Trophoblast cell (in vitro differentiated cells and primary cell): ENCODE measurements around the gene PTPRJ.

Experiments used
- DNase-seq, 2 donors: peaks; one replicate each; pipeline ENCODE4 v3.0.0-alpha.2; 2016
- H2AFZ ChIP-seq: 2 replicates; pipeline ENCODE4 v1.6.1; 2013; ENCODE audit warnings: low read length, moderate library complexity, mild to moderate bottlenecking; ENCODE audit not compliant: insufficient read depth, poor library complexity
- H2AK5ac ChIP-seq: 2 replicates; pipeline ENCODE4 v1.6.1; 2013; ENCODE audit warnings: mild to moderate bottlenecking, low read length
- H2BK120ac ChIP-seq: 2 replicates; pipeline ENCODE4 v1.6.1; 2013; ENCODE audit warnings: low read length, mild to moderate bottlenecking, moderate library complexity; ENCODE audit not compliant: insufficient read depth, poor library complexity
- H2BK12ac ChIP-seq: 2 replicates; pipeline ENCODE4 v1.6.1; 2013; ENCODE audit warnings: mild to moderate bottlenecking, low read length, moderate library complexity
- H2BK5ac ChIP-seq: 2 replicates; pipeline ENCODE4 v1.6.1; 2013; ENCODE audit warnings: low read length, low read depth, moderate library complexity, mild to moderate bottlenecking; ENCODE audit not compliant: poor library complexity
- H3K14ac ChIP-seq: 2 replicates; pipeline ENCODE4 v1.6.1; 2013; ENCODE audit warnings: mild to moderate bottlenecking, low read length
- H3K18ac ChIP-seq: 2 replicates; pipeline ENCODE4 v1.6.1; 2013; ENCODE audit warnings: mild to moderate bottlenecking, low read length
- H3K23ac ChIP-seq: 2 replicates; pipeline ENCODE4 v1.6.1; 2013; ENCODE audit warnings: low read length
- H3K27ac ChIP-seq: 2 replicates; pipeline ENCODE4 v1.5.1; 2013; ENCODE audit warnings: low read depth, mild to moderate bottlenecking, inconsistent platforms, low read length, moderate library complexity
- H3K27me3 ChIP-seq: 2 replicates; pipeline ENCODE4 v1.6.1; 2013; ENCODE audit warnings: inconsistent platforms, mild to moderate bottlenecking, low read length, moderate library complexity; ENCODE audit not compliant: insufficient read depth
- H3K36me3 ChIP-seq, 2 experiments: 1 replicate in 1 of 2; 2 replicates in 1 of 2; pipeline ENCODE4 v1.6.1; 2013; ENCODE audit warnings: low read length in 2 of 2, mild to moderate bottlenecking in 2 of 2, moderate library complexity in 1 of 2; ENCODE audit not compliant: insufficient read depth in 2 of 2, control insufficient read depth in 1 of 2
- H3K4ac ChIP-seq: 2 replicates; pipeline ENCODE4 v1.6.1; 2013; ENCODE audit warnings: low read depth, mild to moderate bottlenecking, low read length, moderate library complexity
- H3K4me1 ChIP-seq, 2 experiments: 1 replicate in 1 of 2; 2 replicates in 1 of 2; pipeline ENCODE4 v1.6.1; 2013; ENCODE audit warnings: low read length in 2 of 2, mild to moderate bottlenecking in 2 of 2, moderate library complexity in 1 of 2; ENCODE audit not compliant: insufficient read depth in 2 of 2, control insufficient read depth in 1 of 2
- H3K4me2 ChIP-seq: 2 replicates; pipeline ENCODE4 v1.6.1; 2013; ENCODE audit warnings: inconsistent platforms, mild to moderate bottlenecking, low read length, moderate library complexity
- H3K4me3 ChIP-seq: 2 replicates; pipeline ENCODE4 v1.5.1; 2013; ENCODE audit warnings: mild to moderate bottlenecking, low read depth, low read length, inconsistent platforms
- H3K79me1 ChIP-seq: one replicate; pipeline ENCODE4 v1.6.1; 2013; ENCODE audit warnings: low read length
- H3K79me2 ChIP-seq: 2 replicates; pipeline ENCODE4 v1.6.1; 2013; ENCODE audit warnings: low read length, mild to moderate bottlenecking; ENCODE audit not compliant: control insufficient read depth, insufficient read depth, poor library complexity
- H3K9ac ChIP-seq: 2 replicates; pipeline ENCODE4 v1.6.1; 2013; ENCODE audit warnings: mild to moderate bottlenecking, low read length
- H3K9me3 ChIP-seq: 2 replicates; pipeline ENCODE4 v1.6.1; 2013; ENCODE audit warnings: low read depth, mild to moderate bottlenecking, control low read depth, inconsistent platforms, low read length; ENCODE audit not compliant: insufficient read depth
- H4K12ac ChIP-seq: 2 replicates; pipeline ENCODE4 v1.6.1; 2013; ENCODE audit warnings: low read depth, mild to moderate bottlenecking, low read length, moderate library complexity
- H4K8ac ChIP-seq: 2 replicates; pipeline ENCODE4 v1.6.1; 2013; ENCODE audit warnings: low read depth, mild to moderate bottlenecking, low read length, moderate library complexity
- H4K91ac ChIP-seq: one replicate; pipeline ENCODE4 v1.6.1; 2013; ENCODE audit warnings: low read depth, mild to moderate bottlenecking, low read length, moderate library complexity
- WGBS: extraction: QIAGEN DNeasy Blood & Tissue Kit; methylation state at CpG from one replicate; pipeline ENCODE4 v1.1.7; 2013; ENCODE audit warnings: missing lambda C conversion rate; ENCODE audit not compliant: insufficient read length, insufficient coverage; ENCODE audit errors: extremely low coverage; 5-methylcytosine and 5-hydroxymethylcytosine counted together

PTPRJ gene

DNA sequence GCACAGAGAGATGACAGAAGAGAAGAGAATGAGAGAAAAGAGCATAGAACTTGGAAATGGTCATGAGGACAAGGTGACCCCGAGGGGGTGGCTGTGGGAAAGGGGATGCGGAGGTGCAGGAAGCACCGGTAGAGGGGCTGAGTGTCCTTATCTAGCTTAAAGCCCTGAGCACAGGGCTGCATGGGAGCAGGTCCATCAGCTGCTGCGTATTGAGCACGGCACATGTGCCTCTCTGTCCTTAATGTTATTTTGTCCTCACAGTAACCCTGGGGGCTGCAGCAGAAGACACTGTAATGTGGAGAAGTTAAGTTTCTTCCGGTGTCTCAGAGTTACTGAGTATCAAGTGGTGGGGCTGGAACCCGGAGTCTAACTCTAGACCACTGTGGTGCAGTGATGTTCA lies 141.9 kb downstream of the PTPRJ start:
- Histone ChIP-seq H3K4me1 (no peaks in the 10 kb centered on the region), H2BK120ac (no peak overlapping the region), H2AFZ (no peak overlapping the region), H3K4ac (no peak overlapping the region), H3K18ac (no peak overlapping the region), H3K27me3 (no peaks in the 10 kb centered on the region), H3K36me3 (no peaks in the 10 kb centered on the region), H3K27ac (no peak overlapping the region), H3K79me2 (no peaks in the 10 kb centered on the region), H2AK5ac (no peak overlapping the region), H4K91ac (no peak overlapping the region), H3K4me2 (no peak overlapping the region), H3K9ac (no peak overlapping the region), H2BK5ac (no peak overlapping the region), H3K14ac (no peak overlapping the region), H3K9me3 (no peaks in the 10 kb centered on the region), H4K8ac (no peak overlapping the region), H3K79me1 (no peaks in the 10 kb centered on the region), H4K12ac (no peak overlapping the region), H3K23ac (no peak overlapping the region), H3K4me3 (no peak overlapping the region), H2BK12ac (no peak overlapping the region)
- DNase-seq = no peak
- WGBS = no CpG with 5 or more reads among the region's 7 CpGs

DNA sequence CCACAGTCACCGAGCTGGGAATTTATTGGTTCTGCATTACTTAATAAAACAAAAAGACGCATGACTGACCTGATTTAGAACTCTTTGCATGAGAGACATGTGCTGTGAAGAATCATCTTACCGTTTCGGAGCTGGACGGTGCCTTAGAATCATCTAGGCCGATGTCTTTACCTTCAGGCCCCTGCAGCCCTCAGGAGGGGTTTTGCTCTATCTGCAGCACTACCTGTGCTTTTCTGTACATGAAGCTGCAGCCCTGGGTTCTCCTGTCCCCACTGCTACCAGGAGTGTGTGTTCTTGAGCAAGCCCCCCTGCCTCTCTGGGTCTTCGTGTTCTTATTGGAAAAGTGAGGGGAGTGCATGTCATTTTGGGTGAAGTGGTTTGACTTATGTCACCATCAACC lies 142.3 kb downstream of the PTPRJ start:
- H2BK120ac ChIP-seq = no peak overlapping the region
- H3K14ac ChIP-seq = no peak overlapping the region
- H3K18ac ChIP-seq = no peak overlapping the region
- no CpG with 5 or more reads among the region's 7 CpGs for WGBS
- H2BK12ac ChIP-seq = no peak overlapping the region
- no peak overlapping the region for H3K27ac ChIP-seq
- H3K4me1 ChIP-seq = no peaks in the 10 kb centered on the region
- H4K12ac ChIP-seq = no peak overlapping the region
- no peak overlapping the region for H2AFZ ChIP-seq
- H3K79me2 ChIP-seq = no peaks in the 10 kb centered on the region
- no peak overlapping the region for H3K9ac ChIP-seq
- no peak overlapping the region for H3K23ac ChIP-seq
- no peaks in the 10 kb centered on the region for H3K27me3 ChIP-seq
- no peak overlapping the region for H3K4me2 ChIP-seq
- no peaks in the 10 kb centered on the region for H3K79me1 ChIP-seq
- H3K9me3 ChIP-seq = no peaks in the 10 kb centered on the region
- no peak overlapping the region for H4K8ac ChIP-seq
- H2AK5ac ChIP-seq = no peak overlapping the region
- no peak overlapping the region for H3K4ac ChIP-seq
- no peak overlapping the region for H4K91ac ChIP-seq
- H2BK5ac ChIP-seq = no peak overlapping the region
- no peak overlapping the region for H3K4me3 ChIP-seq
- no peaks in the 10 kb centered on the region for H3K36me3 ChIP-seq
- DNase-seq = no peak

DNA sequence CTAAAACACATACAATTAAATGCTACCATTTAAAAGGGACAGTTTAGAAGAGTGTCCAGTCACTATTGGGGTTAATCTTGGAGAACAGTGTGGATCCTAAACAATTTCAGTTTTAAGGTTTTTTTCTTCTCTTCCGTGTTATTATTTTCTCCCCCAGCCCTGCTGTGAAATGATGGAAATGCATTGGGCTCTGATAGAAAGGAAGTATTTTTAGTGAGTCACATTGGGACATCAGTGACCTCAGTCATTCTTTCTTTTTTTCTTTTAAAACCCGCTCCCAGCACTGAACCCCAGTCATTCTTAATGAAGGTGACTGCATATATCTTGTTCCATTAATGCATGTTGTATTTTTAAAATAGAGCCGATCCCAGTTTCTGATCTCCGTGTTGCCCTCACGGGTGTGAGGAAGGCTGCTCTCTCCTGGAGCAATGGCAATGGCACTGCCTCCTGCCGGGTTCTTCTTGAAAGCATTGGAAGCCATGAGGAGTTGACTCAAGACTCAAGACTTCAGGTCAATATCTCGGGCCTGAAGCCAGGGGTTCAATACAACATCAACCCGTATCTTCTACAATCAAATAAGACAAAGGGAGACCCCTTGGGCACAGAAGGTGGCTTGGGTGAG lies 143.0 kb downstream of the PTPRJ start:
- no peak overlapping the region for H3K4me2 ChIP-seq
- H4K12ac ChIP-seq = no peak overlapping the region
- H2BK120ac ChIP-seq = no peak overlapping the region
- no peaks in the 10 kb centered on the region for H3K4me1 ChIP-seq
- peaks cover 3% of the 10 kb centered on the region in 2 experiments for H3K36me3 ChIP-seq
- H3K79me2 ChIP-seq = no peaks in the 10 kb centered on the region
- no peak overlapping the region for H2AK5ac ChIP-seq
- H3K27me3 ChIP-seq = no peaks in the 10 kb centered on the region
- no peak overlapping the region for H2AFZ ChIP-seq
- no peak overlapping the region for H2BK5ac ChIP-seq
- no peak overlapping the region for H3K23ac ChIP-seq
- H3K4me3 ChIP-seq = no peak overlapping the region
- DNase-seq = no peak
- no peak overlapping the region for H4K8ac ChIP-seq
- H3K14ac ChIP-seq = no peak overlapping the region
- WGBS = no CpG with 5 or more reads among the region's 8 CpGs
- no peak overlapping the region for H3K18ac ChIP-seq
- H3K9ac ChIP-seq = no peak overlapping the region
- H3K79me1 ChIP-seq = no peaks in the 10 kb centered on the region
- no peak overlapping the region for H4K91ac ChIP-seq
- H3K4ac ChIP-seq = no peak overlapping the region
- no peaks in the 10 kb centered on the region for H3K9me3 ChIP-seq
- no peak overlapping the region for H2BK12ac ChIP-seq
- H3K27ac ChIP-seq = no peak overlapping the region

DNA sequence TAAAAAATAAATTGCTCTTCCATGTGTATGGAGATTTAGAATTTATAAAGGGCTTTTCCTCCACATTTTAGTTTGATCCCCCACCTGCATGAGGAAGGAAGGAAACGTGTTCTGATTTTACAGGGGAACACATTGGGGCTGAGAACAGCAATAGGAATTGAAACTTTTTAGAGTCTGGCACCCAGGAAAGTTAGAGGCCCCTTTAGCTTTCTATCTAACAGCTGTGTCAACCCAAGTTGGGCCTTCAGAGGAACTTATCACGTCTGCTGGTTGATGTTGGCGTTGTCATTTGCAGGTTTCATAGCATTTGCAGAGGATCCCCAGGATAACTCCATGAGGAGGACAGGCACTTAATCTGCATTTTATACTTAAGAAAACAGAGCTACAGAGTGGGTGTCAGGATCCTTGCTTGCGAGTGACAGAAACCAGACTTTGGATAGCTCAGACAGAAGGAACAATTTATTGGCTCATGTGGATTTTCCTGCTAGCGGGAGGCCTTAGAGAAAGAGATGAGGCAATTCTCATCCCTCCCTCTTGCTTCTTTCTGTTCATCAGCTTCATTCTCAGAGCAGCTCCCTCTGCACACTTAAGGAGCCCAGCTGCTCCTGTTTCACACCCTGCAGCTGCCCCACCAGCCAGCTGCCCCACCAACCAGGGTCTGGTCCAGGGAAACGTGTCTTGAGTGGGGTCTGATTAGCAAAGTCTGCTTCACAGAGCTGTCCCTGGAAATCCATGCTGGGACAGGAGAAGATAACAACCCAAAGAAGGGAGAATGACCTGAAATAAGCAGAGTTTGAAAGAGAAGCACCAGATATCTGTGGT lies 143.8 kb downstream of the PTPRJ start:
- Histone ChIP-seq H2BK120ac (no peak overlapping the region), H3K4me1 (no peaks in the 10 kb centered on the region), H4K12ac (no peak overlapping the region), H2AK5ac (no peak overlapping the region), H2BK5ac (no peak overlapping the region), H3K27ac (no peak overlapping the region), H3K4me2 (no peak overlapping the region), H3K36me3 (peaks cover 3% of the 10 kb centered on the region in 2 experiments), H4K8ac (no peak overlapping the region), H3K23ac (no peak overlapping the region), H3K4ac (no peak overlapping the region), H3K18ac (no peak overlapping the region), H2AFZ (no peak overlapping the region), H3K79me2 (no peaks in the 10 kb centered on the region), H3K4me3 (no peak overlapping the region), H3K9me3 (no peaks in the 10 kb centered on the region), H4K91ac (no peak overlapping the region), H3K27me3 (no peaks in the 10 kb centered on the region), H3K79me1 (no peaks in the 10 kb centered on the region), H2BK12ac (no peak overlapping the region), H3K14ac (no peak overlapping the region), H3K9ac (no peak overlapping the region)
- DNase-seq = no peak
- WGBS = no CpG with 5 or more reads among the region's 6 CpGs
